Measurements from ENCODE around the gene MTCH1. TPM values are rescaled to one million over a fixed set of nuclear protein-coding genes. Genes with fewer than 3 reads are reported as not detected.

The MTCH1 gene
- total and polyA plus RNA-seq, 2 donors (not counting 1 experiment from before 2014, with no cell fraction given) = 91.7 to 150 TPM

DNA sequence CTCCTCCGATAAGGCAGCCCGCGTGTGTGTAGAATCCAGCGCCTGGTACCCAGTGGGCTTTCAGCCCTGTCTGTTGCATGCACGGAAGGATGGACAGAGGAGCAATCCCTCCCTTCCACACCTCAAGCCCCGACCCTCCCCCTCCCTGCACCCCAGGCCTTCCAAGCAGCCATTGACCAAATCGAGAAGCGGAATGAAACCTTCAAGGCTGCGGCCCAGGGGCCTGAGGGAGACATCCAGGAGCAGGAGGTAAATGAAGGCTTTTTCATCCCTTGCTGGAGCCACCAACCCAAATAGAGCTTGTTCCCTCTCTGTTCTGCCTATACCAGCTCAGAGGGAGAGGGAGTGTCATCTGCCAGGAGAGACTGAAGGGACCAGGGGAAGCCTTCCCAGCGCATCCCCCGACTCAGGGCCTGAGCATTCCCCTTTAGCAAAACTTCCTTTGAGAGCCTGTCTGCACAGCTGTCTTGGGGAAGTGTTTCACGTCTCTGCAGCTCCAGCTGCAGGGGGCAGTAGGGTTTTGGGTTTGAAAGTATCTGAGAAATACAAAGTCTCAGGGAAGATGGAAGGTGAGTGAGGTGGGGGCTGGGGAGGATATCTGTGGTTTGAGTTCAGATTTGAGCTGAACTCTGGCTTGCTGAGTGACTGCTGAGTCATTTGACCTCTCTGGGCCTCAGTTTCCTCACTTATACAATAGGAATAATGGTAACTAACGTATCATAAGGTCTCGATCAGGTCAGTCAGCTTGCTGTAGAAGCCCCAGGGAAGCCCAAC is 35.5 kb upstream of the MTCH1 start:
- H3K9me3 Mint-ChIP-seq (ENCODE audit: insufficient read depth) = no peaks in the 10 kb centered on the region
- Histone ChIP-seq H3K4me2 (replicated peaks; ENCODE audit: low read depth, low read length, poor library complexity, severe bottlenecking) (no peak overlapping the region), H3K4me3 (ENCODE audit: control extremely low read depth in 1 of 5, extremely low read depth in 1 of 5, insufficient read depth in 1 of 5, low read depth in 2 of 5, low read length in 4 of 5) (no peak overlapping the region), H4K20me1 (ENCODE audit: control insufficient read depth, insufficient read depth, low read length, poor library complexity, severe bottlenecking) (peaks cover 89% of the 10 kb centered on the region), H3K79me2 (ENCODE audit: control insufficient read depth, insufficient read depth, low read length) (peaks cover 57% of the 10 kb centered on the region), H3K4me1 (ENCODE audit: control insufficient read depth in 2 of 2, insufficient read depth in 2 of 2, low read length in 2 of 2) (peaks cover 14 to 21% of the 10 kb centered on the region in 2 donors), H3K9me3 (ENCODE audit: control extremely low read depth in 1 of 3, control insufficient read depth in 2 of 3, insufficient read depth in 1 of 3, low read length in 2 of 3) (no peaks in the 10 kb centered on the region), H3K27me3 (replicated peaks in 1 of 4; ENCODE audit: control extremely low read depth in 1 of 4, control insufficient read depth in 3 of 4, insufficient read depth in 4 of 4, low read length in 3 of 4) (no peaks in the 10 kb centered on the region), H3K9ac (ENCODE audit: low read length) (no peak overlapping the region), H3K36me3 (replicated peaks in 1 of 2; ENCODE audit: control extremely low read depth in 1 of 2, control insufficient read depth in 1 of 2, extremely low read depth in 1 of 2, insufficient read depth in 2 of 2, low read length in 1 of 2) (peaks cover 4 to 89% of the 10 kb centered on the region in 2 experiments), H3K27ac (ENCODE audit: low read length in 2 of 2) (no peak overlapping the region), H2AFZ (ENCODE audit: insufficient read depth, low read depth, low read length, poor library complexity, severe bottlenecking) (no peak overlapping the region)
- CTCF ChIA-PET = interaction anchor here (0.6 to 22.0 kb wide), 10 partner anchors 8 to 184 kb away, joined by 3 to 587 read pairs (median 5); partner anchors contain the start of genes PIM1 and PPIL1
- H3K27ac Mint-ChIP-seq = peak overlapping the region; percentile 41
- ATAC-seq (ENCODE audit: low read depth) = no peak
- no peak overlapping the region for H3K4me3 Mint-ChIP-seq
- intact Hi-C loops (cut with micrococcal nuclease) = no loop called here
- WGBS (ENCODE audit: insufficient coverage) = 87% methylated on average over 10 of the region's 14 CpGs
- peaks cover 23% of the 10 kb centered on the region for H3K4me1 Mint-ChIP-seq
- POLR2A ChIA-PET = interaction anchor here (0.5 to 1.0 kb wide), 3 partner anchors 17 to 30 kb away, joined by 3 to 5 read pairs (median 4); no protein-coding TSS in a partner anchor
- H3K27me3 Mint-ChIP-seq = no peaks in the 10 kb centered on the region
- TF ChIP-seq, protein P1, sequence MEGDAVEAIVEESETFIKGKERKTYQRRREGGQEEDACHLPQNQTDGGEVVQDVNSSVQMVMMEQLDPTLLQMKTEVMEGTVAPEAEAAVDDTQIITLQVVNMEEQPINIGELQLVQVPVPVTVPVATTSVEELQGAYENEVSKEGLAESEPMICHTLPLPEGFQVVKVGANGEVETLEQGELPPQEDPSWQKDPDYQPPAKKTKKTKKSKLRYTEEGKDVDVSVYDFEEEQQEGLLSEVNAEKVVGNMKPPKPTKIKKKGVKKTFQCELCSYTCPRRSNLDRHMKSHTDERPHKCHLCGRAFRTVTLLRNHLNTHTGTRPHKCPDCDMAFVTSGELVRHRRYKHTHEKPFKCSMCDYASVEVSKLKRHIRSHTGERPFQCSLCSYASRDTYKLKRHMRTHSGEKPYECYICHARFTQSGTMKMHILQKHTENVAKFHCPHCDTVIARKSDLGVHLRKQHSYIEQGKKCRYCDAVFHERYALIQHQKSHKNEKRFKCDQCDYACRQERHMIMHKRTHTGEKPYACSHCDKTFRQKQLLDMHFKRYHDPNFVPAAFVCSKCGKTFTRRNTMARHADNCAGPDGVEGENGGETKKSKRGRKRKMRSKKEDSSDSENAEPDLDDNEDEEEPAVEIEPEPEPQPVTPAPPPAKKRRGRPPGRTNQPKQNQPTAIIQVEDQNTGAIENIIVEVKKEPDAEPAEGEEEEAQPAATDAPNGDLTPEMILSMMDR (IDR thresholded peaks at IDR 0.05) = no peak
- TF ChIP-seq EZH2 (IDR thresholded peaks at IDR 0.05; ENCODE audit: borderline replicate concordance, insufficient read depth, low read depth, low read length, poor library complexity, severe bottlenecking) = no peak
- no peak for DNase-seq

DNA sequence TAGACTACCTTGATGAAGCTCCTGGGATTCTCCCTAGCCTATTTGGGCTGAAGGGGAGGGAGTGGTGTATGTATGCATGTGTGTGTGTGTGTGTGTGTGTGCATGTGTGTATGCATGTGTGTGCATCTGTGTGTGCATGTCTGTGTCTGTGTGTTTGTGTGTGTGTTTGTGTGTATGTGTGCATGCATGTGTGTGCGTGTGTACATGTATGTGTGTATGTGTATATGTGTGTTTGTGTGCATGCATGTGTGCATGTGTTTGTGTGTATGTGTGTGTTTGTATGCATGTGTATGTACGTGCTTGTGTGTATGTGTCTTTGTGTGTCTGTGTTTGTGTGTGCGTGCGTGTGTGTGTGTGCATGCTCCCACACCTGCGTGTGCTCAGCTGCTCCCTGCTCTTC is 34.8 kb upstream of the MTCH1 start:
- H3K9me3 Mint-ChIP-seq (ENCODE audit: insufficient read depth) = no peaks in the 10 kb centered on the region
- Histone ChIP-seq H3K9ac (ENCODE audit: low read length) (no peak overlapping the region), H3K4me1 (ENCODE audit: control insufficient read depth in 2 of 2, insufficient read depth in 2 of 2, low read length in 2 of 2) (peaks cover 14 to 21% of the 10 kb centered on the region in 2 donors), H2AFZ (ENCODE audit: insufficient read depth, low read depth, low read length, poor library complexity, severe bottlenecking) (no peak overlapping the region), H3K36me3 (replicated peaks in 1 of 2; ENCODE audit: control extremely low read depth in 1 of 2, control insufficient read depth in 1 of 2, extremely low read depth in 1 of 2, insufficient read depth in 2 of 2, low read length in 1 of 2) (peaks cover 4 to 87% of the 10 kb centered on the region in 2 experiments), H3K4me2 (replicated peaks; ENCODE audit: low read depth, low read length, poor library complexity, severe bottlenecking) (no peak overlapping the region), H3K27ac (ENCODE audit: low read length in 2 of 2) (no peak overlapping the region), H3K79me2 (ENCODE audit: control insufficient read depth, insufficient read depth, low read length) (peaks cover 57% of the 10 kb centered on the region), H3K9me3 (ENCODE audit: control extremely low read depth in 1 of 3, control insufficient read depth in 2 of 3, insufficient read depth in 1 of 3, low read length in 2 of 3) (no peaks in the 10 kb centered on the region), H3K4me3 (ENCODE audit: control extremely low read depth in 1 of 5, extremely low read depth in 1 of 5, insufficient read depth in 1 of 5, low read depth in 2 of 5, low read length in 4 of 5) (no peak overlapping the region), H3K27me3 (replicated peaks in 1 of 4; ENCODE audit: control extremely low read depth in 1 of 4, control insufficient read depth in 3 of 4, insufficient read depth in 4 of 4, low read length in 3 of 4) (no peaks in the 10 kb centered on the region), H4K20me1 (ENCODE audit: control insufficient read depth, insufficient read depth, low read length, poor library complexity, severe bottlenecking) (peaks cover 82% of the 10 kb centered on the region)
- TF ChIP-seq, protein P1 (IDR thresholded peaks at IDR 0.05) = no peak
- TF ChIP-seq EZH2 (IDR thresholded peaks at IDR 0.05; ENCODE audit: borderline replicate concordance, insufficient read depth, low read depth, low read length, poor library complexity, severe bottlenecking) = no peak
- H3K4me1 Mint-ChIP-seq = peaks cover 23% of the 10 kb centered on the region
- DNase-seq = no peak
- intact Hi-C loops (cut with micrococcal nuclease) = no loop called here
- H3K4me3 Mint-ChIP-seq = no peak overlapping the region
- WGBS (ENCODE audit: insufficient coverage) = 93% methylated on average over 5 of the region's 5 CpGs
- peak overlapping the region; percentile 63 for H3K27ac Mint-ChIP-seq
- CTCF ChIA-PET = interaction anchor here (0.6 to 22.0 kb wide), 11 partner anchors 9 to 201 kb away, joined by 3 to 587 read pairs (median 7); partner anchors contain the start of genes PIM1 and PPIL1
- H3K27me3 Mint-ChIP-seq = no peaks in the 10 kb centered on the region
- ATAC-seq (ENCODE audit: low read depth) = no peak
- POLR2A ChIA-PET = interaction anchor here (0.6 to 1.8 kb wide), 4 partner anchors 31 to 254 kb away, joined by 5 to 8 read pairs (median 5); no protein-coding TSS in a partner anchor
